Caco-2 (cell line): ENCODE data around the gene ANKRD44. TPM values are rescaled to one million over a fixed set of nuclear protein-coding genes. Genes with fewer than 3 reads are reported as not detected.

ENCODE experiments used
- BruUV-seq: library from RNA; stranded (reverse); fragments of 400-500 nt; replicated peaks from 2 replicates; lab custom pipeline; 2021; lab: Mats Ljungman, UMichigan
- CTCF ChIA-PET: fragments of 300-600 bp; sonication (Branson Sonifier 250); formaldehyde crosslinking; loops from one replicate; lab custom pipeline; 2022; ENCODE audit warnings: antibody characterized with exemption; lab: Charles Lee
- POLR2A ChIA-PET: fragments of 300-600 bp; sonication (Branson Sonifier 250); formaldehyde crosslinking; loops from one replicate; lab custom pipeline; 2022; ENCODE audit warnings: antibody characterized with exemption; lab: Charles Lee
- DNase-seq, 2 experiments: peaks; one replicate each; pipeline versions ENCODE4 v3.0.0 to v3.0.0-alpha.2; 2020 to 2022
- H3K27me3 ChIP-seq: replicated peaks from 2 replicates; pipeline ENCODE4 v1.6.0; 2011; ENCODE audit warnings: low read length; ENCODE audit not compliant: control insufficient read depth, insufficient read depth
- H3K36me3 ChIP-seq: 2 replicates; pipeline ENCODE4 v1.5.1; 2011; ENCODE audit warnings: low read length; ENCODE audit not compliant: control insufficient read depth, insufficient read depth
- H3K4me1 ChIP-seq: fragments of 250-450 bp; sonication (Bioruptor Pico); 2 replicates; pipeline ENCODE4 v1.5.1; 2020; ENCODE audit warnings: mild to moderate bottlenecking
- H3K4me3 ChIP-seq: 2 replicates; pipeline ENCODE4 v1.5.1; 2011; ENCODE audit warnings: low read depth, mild to moderate bottlenecking, control low read depth, low read length
- H3K9me3 ChIP-seq: fragments of 250-450 bp; sonication (Bioruptor Pico); 2 replicates; pipeline ENCODE4 v1.5.1; 2020; ENCODE audit warnings: mild to moderate bottlenecking, moderate library complexity
- H3K27ac Mint-ChIP-seq: one replicate; pipeline ENCODE4 v1.8.0; 2022; ENCODE audit warnings: mixed read lengths; ENCODE audit not compliant: unreplicated experiment
- H3K27me3 Mint-ChIP-seq: one replicate; pipeline ENCODE4 v1.8.0; 2022; ENCODE audit warnings: mixed read lengths; ENCODE audit not compliant: insufficient read depth, unreplicated experiment
- H3K36me3 Mint-ChIP-seq: one replicate; pipeline ENCODE4 v1.8.0; 2022; ENCODE audit warnings: mild to moderate bottlenecking, mixed read lengths; ENCODE audit not compliant: insufficient read depth, unreplicated experiment
- H3K4me1 Mint-ChIP-seq: one replicate; pipeline ENCODE4 v1.8.0; 2022; ENCODE audit warnings: low read depth, mixed read lengths; ENCODE audit not compliant: unreplicated experiment
- H3K4me3 Mint-ChIP-seq: one replicate; pipeline ENCODE4 v1.8.0; 2022; ENCODE audit warnings: mild to moderate bottlenecking, moderate library complexity, mixed read lengths; ENCODE audit not compliant: unreplicated experiment
- H3K9me3 Mint-ChIP-seq: one replicate; pipeline ENCODE4 v1.8.0; 2022; ENCODE audit warnings: mixed read lengths; ENCODE audit not compliant: unreplicated experiment
- intact Hi-C: fragments of 100-400 bp; cut with micrococcal nuclease; formaldehyde crosslinking; loops from one replicate; pipeline ENCODE4 v1.10.0; 2022; ENCODE audit not compliant: unreplicated experiment
- total RNA-seq: library from RNA; stranded (reverse); gene quantifications from 2 replicates; pipeline ENCODE4 v1.2.3, GENCODE V29; 2022
- TF ChIP-seq, protein P1 (sequence below), 2 experiments: fragments of 200-600 bp in 1 of 2; IDR thresholded peaks; 1 replicate in 1 of 2; 2 replicates in 1 of 2; pipeline versions ENCODE4 v1.5.1 to v1.8.0; 2011 to 2022; ENCODE audit warnings: antibody characterized with exemption in 1 of 2, control low read depth in 1 of 2, inconsistent platforms in 1 of 2, low read depth in 1 of 2, low read length in 1 of 2, mild to moderate bottlenecking in 1 of 2, moderate library complexity in 1 of 2; ENCODE audit not compliant: insufficient read depth in 1 of 2, severe bottlenecking in 1 of 2, unreplicated experiment in 1 of 2

Gene ANKRD44
- total RNA-seq, 1 experiment from 2014 or later: 1.0 TPM

DNA sequence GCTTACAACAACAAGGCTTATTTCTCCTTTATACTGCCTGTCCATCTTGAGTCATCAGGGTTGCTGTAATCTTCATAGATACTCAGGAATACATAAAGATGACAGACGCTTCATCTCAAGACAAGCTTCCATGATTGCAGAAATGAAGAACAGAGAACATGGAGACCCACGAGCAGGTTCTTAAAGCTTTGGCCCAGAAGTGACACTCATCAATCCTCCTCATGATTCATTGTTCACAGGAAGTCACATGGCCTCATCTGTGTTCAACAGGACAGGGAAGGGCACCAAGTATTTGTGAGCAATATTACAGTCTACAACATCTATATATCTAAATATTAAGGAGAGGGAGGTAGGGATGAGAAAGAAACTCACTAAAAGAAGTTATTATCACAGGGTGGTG is 347.5 kb downstream of the ANKRD44 start:
- H3K4me1 ChIP-seq: peaks cover 11% of the 10 kb centered on the region
- no peak overlapping the region for H3K27ac Mint-ChIP-seq
- CTCF ChIA-PET: no interaction called here
- intact Hi-C loops: no loop called here
- BruUV-seq: no TSS peak
- no peaks in the 10 kb centered on the region for H3K36me3 ChIP-seq
- H3K9me3 ChIP-seq: no peaks in the 10 kb centered on the region
- no peak overlapping the region for H3K4me3 ChIP-seq
- H3K27me3 ChIP-seq: no peaks in the 10 kb centered on the region
- H3K9me3 Mint-ChIP-seq: peaks cover 8% of the 10 kb centered on the region
- H3K27me3 Mint-ChIP-seq: no peaks in the 10 kb centered on the region
- no peak overlapping the region for H3K4me3 Mint-ChIP-seq
- POLR2A ChIA-PET: no interaction called here
- H3K4me1 Mint-ChIP-seq: peaks cover 7% of the 10 kb centered on the region
- TF ChIP-seq, protein P1, sequence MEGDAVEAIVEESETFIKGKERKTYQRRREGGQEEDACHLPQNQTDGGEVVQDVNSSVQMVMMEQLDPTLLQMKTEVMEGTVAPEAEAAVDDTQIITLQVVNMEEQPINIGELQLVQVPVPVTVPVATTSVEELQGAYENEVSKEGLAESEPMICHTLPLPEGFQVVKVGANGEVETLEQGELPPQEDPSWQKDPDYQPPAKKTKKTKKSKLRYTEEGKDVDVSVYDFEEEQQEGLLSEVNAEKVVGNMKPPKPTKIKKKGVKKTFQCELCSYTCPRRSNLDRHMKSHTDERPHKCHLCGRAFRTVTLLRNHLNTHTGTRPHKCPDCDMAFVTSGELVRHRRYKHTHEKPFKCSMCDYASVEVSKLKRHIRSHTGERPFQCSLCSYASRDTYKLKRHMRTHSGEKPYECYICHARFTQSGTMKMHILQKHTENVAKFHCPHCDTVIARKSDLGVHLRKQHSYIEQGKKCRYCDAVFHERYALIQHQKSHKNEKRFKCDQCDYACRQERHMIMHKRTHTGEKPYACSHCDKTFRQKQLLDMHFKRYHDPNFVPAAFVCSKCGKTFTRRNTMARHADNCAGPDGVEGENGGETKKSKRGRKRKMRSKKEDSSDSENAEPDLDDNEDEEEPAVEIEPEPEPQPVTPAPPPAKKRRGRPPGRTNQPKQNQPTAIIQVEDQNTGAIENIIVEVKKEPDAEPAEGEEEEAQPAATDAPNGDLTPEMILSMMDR (IDR thresholded peaks at IDR 0.05; ENCODE audit: insufficient read depth in 1 of 2, low read depth in 1 of 2, low read length in 1 of 2, severe bottlenecking in 1 of 2, unreplicated experiment in 1 of 2): no peak
- H3K36me3 Mint-ChIP-seq: no peaks in the 10 kb centered on the region
- DNase-seq: no peak

DNA sequence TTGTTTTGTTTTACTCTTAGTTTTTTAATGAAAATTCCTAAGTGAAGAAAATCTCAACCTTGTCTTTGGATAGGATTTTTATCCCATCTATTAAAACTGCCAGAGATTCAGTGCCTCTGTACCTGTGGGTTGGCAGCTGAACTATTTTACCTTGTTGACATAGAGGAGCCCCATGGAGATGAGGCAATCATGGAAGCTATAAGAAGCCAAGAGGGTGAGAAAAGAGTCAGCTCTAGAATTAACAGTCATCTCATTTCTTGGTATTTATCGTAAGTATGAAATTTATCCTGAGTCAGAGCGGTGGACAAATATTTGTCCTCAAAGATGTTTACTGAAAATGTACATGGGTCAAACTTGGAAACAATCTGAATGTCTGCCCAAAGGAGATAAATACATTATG is 348.3 kb downstream of the ANKRD44 start:
- BruUV-seq: no TSS peak
- Mint-ChIP-seq H3K27ac (no peak overlapping the region), H3K9me3 (peaks cover under 1% of the 10 kb centered on the region), H3K4me1 (peaks cover 7% of the 10 kb centered on the region), H3K4me3 (no peak overlapping the region), H3K27me3 (no peaks in the 10 kb centered on the region), H3K36me3 (no peaks in the 10 kb centered on the region)
- no peaks in the 10 kb centered on the region for H3K27me3 ChIP-seq
- ChIA-PET POLR2A (no interaction called here), CTCF (no interaction called here)
- no peak for DNase-seq
- intact Hi-C loops: no loop called here
- no peak overlapping the region for H3K4me3 ChIP-seq
- H3K36me3 ChIP-seq: no peaks in the 10 kb centered on the region
- H3K9me3 ChIP-seq: no peaks in the 10 kb centered on the region
- peaks cover 11% of the 10 kb centered on the region for H3K4me1 ChIP-seq
- TF ChIP-seq, protein P1 (IDR thresholded peaks at IDR 0.05; ENCODE audit: insufficient read depth in 1 of 2, low read depth in 1 of 2, low read length in 1 of 2, severe bottlenecking in 1 of 2, unreplicated experiment in 1 of 2): no peak

DNA sequence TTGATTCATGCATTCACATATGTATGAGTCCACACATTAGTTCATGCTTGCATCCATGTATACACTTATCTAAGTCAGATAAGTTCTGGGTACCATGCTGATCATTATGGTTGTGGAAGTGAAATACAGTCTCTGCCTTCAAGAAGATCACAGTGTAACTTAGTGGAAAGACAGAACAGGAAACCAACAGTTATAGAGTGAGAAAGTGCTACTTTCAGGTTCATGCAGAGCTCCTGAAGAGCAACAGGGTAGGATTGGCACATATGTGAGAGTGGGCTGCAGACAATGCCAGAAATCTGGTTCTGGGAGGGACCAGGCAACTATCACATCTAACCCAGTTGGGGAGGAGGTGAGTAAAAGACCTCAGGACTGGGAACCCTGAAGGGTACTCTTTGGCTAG is 348.7 kb downstream of the ANKRD44 start:
- ChIA-PET POLR2A (no interaction called here), CTCF (no interaction called here)
- H3K9me3 Mint-ChIP-seq: no peaks in the 10 kb centered on the region
- H3K36me3 Mint-ChIP-seq: no peaks in the 10 kb centered on the region
- TF ChIP-seq, protein P1 (IDR thresholded peaks at IDR 0.05; ENCODE audit: insufficient read depth in 1 of 2, low read depth in 1 of 2, low read length in 1 of 2, severe bottlenecking in 1 of 2, unreplicated experiment in 1 of 2): no peak
- BruUV-seq: no TSS peak
- H3K27me3 Mint-ChIP-seq: no peaks in the 10 kb centered on the region
- Histone ChIP-seq H3K4me3 (no peak overlapping the region), H3K4me1 (peaks cover 7% of the 10 kb centered on the region), H3K9me3 (no peaks in the 10 kb centered on the region), H3K36me3 (no peaks in the 10 kb centered on the region), H3K27me3 (no peaks in the 10 kb centered on the region)
- peaks cover 4% of the 10 kb centered on the region for H3K4me1 Mint-ChIP-seq
- no peak overlapping the region for H3K4me3 Mint-ChIP-seq
- intact Hi-C loops: no loop called here
- DNase-seq: no peak
- H3K27ac Mint-ChIP-seq: no peak overlapping the region
